Activated CD4-positive, alpha-beta T cell treated with anti-CD3 and anti-CD28 coated beads, Interleukin-2, amount 50 U/mL, for 1 hour (primary cell): ENCODE data around the gene ELOF1.

Source experiments
- DNase-seq: peaks from one replicate; pipeline ENCODE4 v3.0.0-alpha.2; 2020

ELOF1 gene

DNA sequence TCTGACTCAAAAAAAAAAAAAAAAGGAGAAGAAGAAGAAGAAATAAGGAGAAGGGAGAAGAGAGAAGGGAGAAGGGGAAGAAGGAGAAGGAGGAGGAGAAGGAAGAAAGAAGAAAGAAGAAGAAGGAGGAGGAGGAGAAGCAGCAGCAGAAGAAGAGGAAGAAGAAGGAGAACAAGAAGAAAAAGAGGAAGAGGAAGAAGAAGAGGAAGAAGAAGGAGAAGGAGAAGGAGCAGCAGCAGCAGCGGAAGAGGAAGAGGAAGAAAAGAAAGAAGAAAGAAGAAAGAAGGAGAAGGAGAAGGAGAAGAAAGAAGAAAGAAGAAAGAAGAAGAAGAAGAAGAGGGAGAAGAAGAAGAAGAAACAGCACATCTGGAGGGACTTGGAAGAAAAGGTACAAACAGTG, 24.5 kb downstream of the ELOF1 start:
- DNase-seq = no peak

DNA sequence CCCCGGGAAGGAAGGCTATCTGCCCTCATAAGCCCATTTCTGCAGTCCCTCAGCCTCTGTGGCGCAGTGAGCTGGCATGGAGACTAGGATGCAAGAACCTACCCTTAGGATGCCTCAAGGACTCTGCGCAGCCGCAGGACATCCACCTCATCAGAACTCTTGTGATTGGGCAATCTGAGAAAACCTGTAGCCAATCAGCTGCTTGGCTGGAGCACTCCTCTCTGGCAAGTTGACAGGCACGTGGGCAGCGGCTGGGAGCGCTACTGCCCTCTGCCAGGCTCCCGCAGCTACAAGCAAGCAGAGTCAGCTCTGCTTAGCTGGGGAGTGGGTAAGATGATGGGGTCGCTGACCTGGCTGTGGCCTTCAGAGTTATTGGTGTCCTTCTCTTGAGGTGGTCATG, 28.6 kb downstream of the ELOF1 start:
- peak; percentile 18 for DNase-seq

DNA sequence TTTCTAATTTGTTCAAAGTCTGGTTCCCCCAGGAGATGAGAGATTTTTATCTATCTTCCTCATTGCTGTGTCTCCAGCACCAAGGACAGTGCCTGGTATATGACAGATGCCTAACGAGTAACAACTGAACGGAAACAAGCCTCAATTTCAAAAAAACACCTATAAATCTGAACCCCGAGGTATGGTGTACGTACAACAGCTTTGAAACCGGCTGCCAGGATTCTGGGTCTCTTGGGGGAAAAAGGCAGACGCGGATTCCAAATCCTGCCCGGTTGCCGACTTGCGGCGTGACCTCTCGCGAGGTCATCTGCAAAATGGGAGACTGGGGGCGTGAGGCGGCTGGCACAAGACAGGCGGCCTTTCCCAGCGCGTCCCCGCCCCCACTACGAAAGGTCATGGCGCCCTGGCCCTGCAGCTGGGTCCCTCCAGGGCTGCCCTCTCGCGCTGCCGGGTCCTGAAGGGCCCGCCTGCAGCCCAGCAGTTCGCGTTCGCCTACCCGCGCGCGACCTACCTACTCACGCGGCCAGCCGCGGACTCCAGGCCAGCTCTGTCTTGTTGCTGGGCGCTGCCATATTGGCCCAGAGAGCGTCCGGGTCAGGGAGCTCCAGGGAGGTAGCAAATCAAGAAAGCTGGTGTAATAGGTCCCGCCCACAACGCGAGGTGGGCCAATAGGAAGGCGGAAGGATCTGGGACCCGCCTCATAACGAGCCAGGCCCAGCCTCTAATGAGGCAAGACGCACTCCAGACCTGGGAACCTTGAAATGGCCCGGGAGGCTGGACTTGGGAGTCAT, 30.3 kb downstream of the ELOF1 start, which contains the start of gene ECSIT:
TSS of gene ECSIT (minus strand) at position 584 of the 791 bp plus-strand sequence. CDS start 9,964 bp downstream, outside the sequence.
- peak; percentile 90 for DNase-seq

- no peak for DNase-seq
Measured at GRCh38 chr19:11519138-11519537, 39.9 kb downstream of the ELOF1 start.

GRCh38 chr19:11513946-11514345, 45.1 kb downstream of the ELOF1 start:
- no peak for DNase-seq

GRCh38 chr19:11510444-11510843, 48.6 kb downstream of the ELOF1 start:
- no peak for DNase-seq

- DNase-seq = no peak
Measured at GRCh38 chr19:11507370-11508078, 51.5 kb downstream of the ELOF1 start.

DNA sequence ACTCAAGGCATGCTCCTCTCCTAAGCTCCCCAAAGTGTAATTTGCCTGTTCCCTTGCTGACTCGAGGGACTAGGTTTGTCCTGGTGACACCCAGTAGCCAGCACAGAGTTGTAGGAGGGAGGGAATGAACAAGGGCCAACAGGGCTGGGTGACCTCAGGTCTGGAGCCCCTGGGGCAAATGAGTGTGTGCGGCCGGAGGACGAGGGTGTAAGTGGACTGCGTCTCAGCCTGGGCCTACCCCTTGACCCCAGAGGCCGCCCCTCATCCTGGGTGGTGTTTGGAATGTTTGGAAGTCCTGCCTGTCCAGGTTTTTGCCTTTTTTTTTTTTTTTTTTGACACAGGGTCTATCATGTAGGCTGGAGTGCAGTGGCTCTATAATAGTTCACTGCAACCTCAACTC, 52.1 kb downstream of the ELOF1 start:
- no peak for DNase-seq

DNA sequence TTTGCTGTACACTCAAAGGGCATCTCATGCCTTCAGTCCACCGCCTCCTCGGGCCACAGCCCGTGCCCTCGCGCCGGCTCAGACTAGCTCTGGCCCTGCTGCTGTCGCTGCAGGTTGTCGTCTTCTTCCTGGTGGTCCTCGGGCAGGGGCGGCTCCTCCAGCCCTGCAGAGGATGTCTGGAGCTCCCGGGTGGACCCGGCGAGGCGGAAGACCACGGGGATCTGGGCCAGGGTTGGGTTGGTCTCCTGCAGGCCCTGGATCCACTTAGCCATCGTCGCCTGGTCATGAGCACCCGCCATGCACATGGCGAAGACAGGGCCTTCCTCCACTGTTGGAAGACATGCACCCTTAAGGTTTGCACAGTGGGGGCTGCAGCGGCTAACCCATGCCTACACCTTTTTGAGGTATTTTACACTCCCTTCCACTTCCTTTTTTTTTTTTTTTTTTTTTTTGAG, 52.9 kb downstream of the ELOF1 start:
- DNase-seq = no peak

DNA sequence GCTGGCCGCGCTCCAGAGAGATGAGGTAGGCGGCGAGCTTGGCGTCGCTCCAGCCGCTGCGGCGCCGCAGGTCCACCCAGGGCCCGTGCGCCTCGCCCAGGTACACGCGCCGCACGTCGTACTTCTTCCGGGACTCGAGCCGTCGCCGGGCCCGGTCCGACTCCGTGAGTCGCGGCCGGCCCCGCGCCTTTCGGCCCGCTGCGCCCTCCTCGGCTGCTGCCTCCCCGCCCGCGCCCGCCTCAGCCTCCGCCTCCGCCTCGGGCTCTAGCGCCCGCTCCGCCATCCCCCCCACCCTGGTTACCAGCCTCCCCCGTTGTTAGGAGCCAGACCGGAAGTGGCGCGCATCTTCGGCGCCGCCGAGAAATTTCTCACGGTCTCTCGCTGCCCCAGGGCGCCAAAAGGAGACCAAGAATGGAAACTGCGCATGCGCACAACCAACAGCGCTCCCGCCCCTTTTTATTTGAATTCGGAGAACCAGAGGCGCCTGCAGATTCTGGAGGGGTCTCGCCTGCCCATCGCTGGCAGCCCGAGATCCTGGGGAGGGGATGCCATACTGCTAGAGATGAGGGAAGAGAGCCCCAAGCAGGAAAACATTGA, 53.4 kb downstream of the ELOF1 start, which contains the start of gene ZNF653:
TSS of gene ZNF653 (minus strand) at position 336 of the 597 bp plus-strand sequence. CDS start at position 283, 53 bp downstream.
- peak; percentile 94 for DNase-seq

GRCh38 chr19:11505032-11505503, 54.0 kb downstream of the ELOF1 start:
- DNase-seq = peak; percentile 97

DNA sequence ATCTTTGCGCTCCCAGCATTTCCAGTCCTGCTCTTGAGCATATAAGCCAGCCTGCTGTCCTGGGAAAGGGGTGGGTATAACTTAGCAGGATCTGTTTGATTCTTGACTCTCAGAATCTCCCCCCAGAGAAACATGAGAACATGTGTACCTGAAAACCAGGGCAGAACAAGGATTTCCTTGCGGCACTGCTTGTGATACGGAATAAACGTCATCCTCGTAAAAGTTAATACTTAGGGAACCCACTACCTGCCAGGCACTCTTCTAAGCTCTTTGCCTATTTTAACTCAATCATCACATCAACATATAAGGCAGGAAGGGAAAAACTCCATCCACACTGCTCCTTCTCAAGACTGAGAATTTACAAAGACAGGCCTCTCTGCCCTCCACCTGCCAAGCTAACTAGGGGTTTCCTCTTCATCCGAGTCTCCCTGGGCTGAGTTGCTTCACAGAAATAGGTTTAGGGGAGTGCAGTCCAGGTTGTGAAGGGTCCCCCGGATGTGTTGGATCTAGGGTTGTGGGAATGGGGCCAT, 54.5 kb downstream of the ELOF1 start:
- no peak for DNase-seq
